ENCODE results near the gene NEAT1. TPM values are rescaled to one million over a fixed set of nuclear protein-coding genes. Genes with fewer than 3 reads are reported as not detected.

Gene NEAT1
- polyA plus RNA-seq, 1 donor = 1,329 TPM

DNA sequence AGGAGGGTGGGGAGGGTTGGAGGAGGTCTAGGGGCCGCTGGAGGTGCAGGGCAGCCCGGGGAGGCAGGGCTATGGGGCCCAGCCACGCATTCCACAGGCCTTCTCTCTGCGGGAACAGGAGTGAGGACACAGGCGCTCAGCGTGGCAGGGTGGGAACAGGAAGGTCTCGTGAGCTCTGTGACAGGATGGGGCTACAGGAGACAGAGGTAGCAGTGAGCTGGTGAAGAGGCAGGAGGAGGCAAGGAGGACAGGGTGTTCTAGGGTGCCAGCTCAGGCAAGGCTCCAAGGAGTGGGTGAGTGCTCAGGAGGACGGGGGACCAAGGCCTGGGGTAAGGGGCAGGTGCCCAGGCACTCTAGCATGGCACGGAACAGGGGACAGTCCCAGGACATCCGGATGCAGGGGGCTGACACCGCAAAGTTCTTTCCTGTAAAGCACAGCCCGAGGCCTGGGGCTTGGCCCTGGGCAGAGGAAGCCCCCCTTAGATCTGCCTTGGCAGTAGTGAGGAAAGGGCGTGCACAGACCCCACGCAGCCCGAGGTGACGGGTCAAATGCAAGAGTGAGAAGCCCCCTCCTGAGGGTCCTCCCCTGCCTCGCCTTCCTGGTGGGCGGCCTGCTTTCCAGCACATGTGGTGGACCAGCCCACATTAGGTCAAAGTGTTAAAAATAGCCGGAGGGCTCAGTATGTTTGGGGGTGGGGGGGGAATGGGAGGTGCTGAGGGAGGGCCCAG is 4.7 kb upstream of the NEAT1 start:
- H3K4me3 ChIP-seq (ENCODE audit: low read length) = no peak overlapping the region
- peak in 1 of 2 donors; percentile 60 for DNase-seq
- H3K36me3 ChIP-seq (ENCODE audit: control insufficient read depth, insufficient read depth, low read length) = peaks cover 7% of the 10 kb centered on the region
- H3K4me1 ChIP-seq (ENCODE audit: control insufficient read depth, insufficient read depth, low read length) = peaks cover 67% of the 10 kb centered on the region
- no peaks in the 10 kb centered on the region for H3K27me3 ChIP-seq (ENCODE audit: control insufficient read depth, insufficient read depth, low read length)
- H3K27ac ChIP-seq (ENCODE audit: low read length) = peak overlapping the region; percentile 100
- H3K9me3 ChIP-seq (ENCODE audit: control insufficient read depth, low read depth, low read length) = no peaks in the 10 kb centered on the region
- WGBS (ENCODE audit: insufficient coverage, low lambda C conversion rate) = no CpG with 5 or more reads among the region's 19 CpGs

GRCh38 chr11:65418431-65418680 is 4.2 kb upstream of the NEAT1 start:
- no peak for DNase-seq
- no CpG with 5 or more reads among the region's 4 CpGs for WGBS (ENCODE audit: insufficient coverage, low lambda C conversion rate)
- Histone ChIP-seq H3K4me3 (ENCODE audit: low read length) (no peak overlapping the region), H3K9me3 (ENCODE audit: control insufficient read depth, low read depth, low read length) (no peaks in the 10 kb centered on the region), H3K27me3 (ENCODE audit: control insufficient read depth, insufficient read depth, low read length) (no peaks in the 10 kb centered on the region), H3K36me3 (ENCODE audit: control insufficient read depth, insufficient read depth, low read length) (peaks cover 7% of the 10 kb centered on the region), H3K4me1 (ENCODE audit: control insufficient read depth, insufficient read depth, low read length) (peaks cover 67% of the 10 kb centered on the region), H3K27ac (ENCODE audit: low read length) (peak overlapping the region; percentile 100)

- Histone ChIP-seq H3K36me3 (ENCODE audit: control insufficient read depth, insufficient read depth, low read length) (peaks cover 2% of the 10 kb centered on the region), H3K9me3 (ENCODE audit: control insufficient read depth, low read depth, low read length) (no peaks in the 10 kb centered on the region), H3K4me1 (ENCODE audit: control insufficient read depth, insufficient read depth, low read length) (peaks cover 67% of the 10 kb centered on the region), H3K27ac (ENCODE audit: low read length) (peak overlapping the region; percentile 100), H3K4me3 (ENCODE audit: low read length) (peak overlapping the region; percentile 19), H3K27me3 (ENCODE audit: control insufficient read depth, insufficient read depth, low read length) (no peaks in the 10 kb centered on the region)
- no CpG with 5 or more reads among the region's 15 CpGs for WGBS (ENCODE audit: insufficient coverage, low lambda C conversion rate)
- peak; percentile 96 to 98 for DNase-seq
Observed at GRCh38 chr11:65418681-65419459, 3.7 kb upstream of the NEAT1 start.

DNA sequence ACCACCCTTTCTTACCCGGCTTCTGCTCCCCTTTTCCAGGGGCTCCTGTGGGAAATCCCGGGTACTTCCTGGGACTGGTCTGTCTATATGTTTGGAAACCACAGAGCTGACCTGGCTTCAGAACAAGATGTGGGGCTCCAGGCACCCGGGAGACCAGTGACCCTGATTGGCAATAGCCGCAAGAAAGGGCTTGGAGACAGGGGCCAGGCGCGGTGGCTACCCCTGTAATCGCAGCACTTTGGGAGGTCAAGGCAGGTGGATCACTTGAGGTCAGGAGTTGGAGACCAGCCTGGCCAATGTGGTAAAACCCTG is 3.2 kb upstream of the NEAT1 start:
- H3K36me3 ChIP-seq (ENCODE audit: control insufficient read depth, insufficient read depth, low read length) = no peaks in the 10 kb centered on the region
- H3K4me3 ChIP-seq (ENCODE audit: low read length) = peak overlapping the region; percentile 19
- H3K27ac ChIP-seq (ENCODE audit: low read length) = peak overlapping the region; percentile 100
- H3K27me3 ChIP-seq (ENCODE audit: control insufficient read depth, insufficient read depth, low read length) = no peaks in the 10 kb centered on the region
- no peaks in the 10 kb centered on the region for H3K9me3 ChIP-seq (ENCODE audit: control insufficient read depth, low read depth, low read length)
- no CpG with 5 or more reads among the region's 7 CpGs for WGBS (ENCODE audit: insufficient coverage, low lambda C conversion rate)
- peaks cover 67% of the 10 kb centered on the region for H3K4me1 ChIP-seq (ENCODE audit: control insufficient read depth, insufficient read depth, low read length)
- DNase-seq = no peak

GRCh38 chr11:65419772-65420481 is 2.7 kb upstream of the NEAT1 start:
- no peaks in the 10 kb centered on the region for H3K27me3 ChIP-seq (ENCODE audit: control insufficient read depth, insufficient read depth, low read length)
- H3K4me1 ChIP-seq (ENCODE audit: control insufficient read depth, insufficient read depth, low read length) = peaks cover 67% of the 10 kb centered on the region
- H3K36me3 ChIP-seq (ENCODE audit: control insufficient read depth, insufficient read depth, low read length) = no peaks in the 10 kb centered on the region
- no peak overlapping the region for H3K4me3 ChIP-seq (ENCODE audit: low read length)
- no peaks in the 10 kb centered on the region for H3K9me3 ChIP-seq (ENCODE audit: control insufficient read depth, low read depth, low read length)
- no CpG with 5 or more reads among the region's 6 CpGs for WGBS (ENCODE audit: insufficient coverage, low lambda C conversion rate)
- peak; percentile 90 to 95 for DNase-seq
- H3K27ac ChIP-seq (ENCODE audit: low read length) = peak overlapping the region; percentile 100

GRCh38 chr11:65420506-65420905 is 2.1 kb upstream of the NEAT1 start:
- no CpG with 5 or more reads among the region's 2 CpGs for WGBS (ENCODE audit: insufficient coverage, low lambda C conversion rate)
- no peak overlapping the region for H3K4me3 ChIP-seq (ENCODE audit: low read length)
- H3K27me3 ChIP-seq (ENCODE audit: control insufficient read depth, insufficient read depth, low read length) = no peaks in the 10 kb centered on the region
- H3K36me3 ChIP-seq (ENCODE audit: control insufficient read depth, insufficient read depth, low read length) = no peaks in the 10 kb centered on the region
- H3K9me3 ChIP-seq (ENCODE audit: control insufficient read depth, low read depth, low read length) = no peaks in the 10 kb centered on the region
- H3K4me1 ChIP-seq (ENCODE audit: control insufficient read depth, insufficient read depth, low read length) = peaks cover 62% of the 10 kb centered on the region
- DNase-seq = no peak
- peak overlapping the region; percentile 100 for H3K27ac ChIP-seq (ENCODE audit: low read length)

DNA sequence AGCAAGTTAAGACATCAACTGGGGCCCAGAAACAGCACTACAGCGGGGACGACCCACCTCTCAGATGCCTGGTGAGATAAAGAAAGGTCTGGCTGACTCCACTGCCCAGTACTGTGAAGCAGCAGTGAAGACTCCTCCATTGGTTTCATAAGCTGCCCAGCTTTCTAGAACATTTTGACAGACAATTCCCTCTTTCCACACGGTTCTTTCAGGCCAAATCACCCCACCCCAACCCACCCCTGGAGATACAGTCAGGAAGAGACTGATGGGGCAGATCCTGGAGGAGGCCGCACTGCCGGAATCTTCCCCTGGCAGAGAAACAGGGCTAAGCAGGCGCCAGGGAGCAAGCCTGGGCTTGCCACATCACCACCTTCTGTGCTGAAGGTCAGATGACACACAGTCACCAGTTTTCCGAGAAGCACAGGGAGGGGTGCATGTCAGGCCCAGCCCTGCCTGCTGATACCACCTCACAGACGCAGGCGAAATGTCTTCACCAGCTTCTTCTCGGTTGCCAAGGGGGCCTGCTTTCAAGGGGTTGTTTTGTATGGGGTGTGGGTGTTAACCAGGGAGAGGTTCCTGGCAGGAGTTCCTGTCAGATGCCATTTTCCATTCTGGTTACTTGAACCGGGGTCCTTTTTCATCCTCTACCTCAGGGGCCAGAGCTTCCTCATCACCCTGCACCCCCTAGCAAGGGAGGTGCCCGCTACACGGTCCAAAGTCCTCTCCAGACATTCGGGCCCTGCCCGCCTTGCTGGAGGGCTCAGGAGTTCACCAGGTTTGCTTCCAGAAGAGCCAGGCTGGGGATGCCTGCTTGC is 1.4 kb upstream of the NEAT1 start:
- Histone ChIP-seq H3K9me3 (ENCODE audit: control insufficient read depth, low read depth, low read length) (no peaks in the 10 kb centered on the region), H3K4me1 (ENCODE audit: control insufficient read depth, insufficient read depth, low read length) (peaks cover 56% of the 10 kb centered on the region), H3K4me3 (ENCODE audit: low read length) (peak overlapping the region; percentile 71), H3K27ac (ENCODE audit: low read length) (peak overlapping the region; percentile 100), H3K36me3 (ENCODE audit: control insufficient read depth, insufficient read depth, low read length) (no peaks in the 10 kb centered on the region), H3K27me3 (ENCODE audit: control insufficient read depth, insufficient read depth, low read length) (no peaks in the 10 kb centered on the region)
- WGBS (ENCODE audit: insufficient coverage, low lambda C conversion rate) = no CpG with 5 or more reads among the region's 15 CpGs
- DNase-seq = peak; percentile 97 to 98

DNA sequence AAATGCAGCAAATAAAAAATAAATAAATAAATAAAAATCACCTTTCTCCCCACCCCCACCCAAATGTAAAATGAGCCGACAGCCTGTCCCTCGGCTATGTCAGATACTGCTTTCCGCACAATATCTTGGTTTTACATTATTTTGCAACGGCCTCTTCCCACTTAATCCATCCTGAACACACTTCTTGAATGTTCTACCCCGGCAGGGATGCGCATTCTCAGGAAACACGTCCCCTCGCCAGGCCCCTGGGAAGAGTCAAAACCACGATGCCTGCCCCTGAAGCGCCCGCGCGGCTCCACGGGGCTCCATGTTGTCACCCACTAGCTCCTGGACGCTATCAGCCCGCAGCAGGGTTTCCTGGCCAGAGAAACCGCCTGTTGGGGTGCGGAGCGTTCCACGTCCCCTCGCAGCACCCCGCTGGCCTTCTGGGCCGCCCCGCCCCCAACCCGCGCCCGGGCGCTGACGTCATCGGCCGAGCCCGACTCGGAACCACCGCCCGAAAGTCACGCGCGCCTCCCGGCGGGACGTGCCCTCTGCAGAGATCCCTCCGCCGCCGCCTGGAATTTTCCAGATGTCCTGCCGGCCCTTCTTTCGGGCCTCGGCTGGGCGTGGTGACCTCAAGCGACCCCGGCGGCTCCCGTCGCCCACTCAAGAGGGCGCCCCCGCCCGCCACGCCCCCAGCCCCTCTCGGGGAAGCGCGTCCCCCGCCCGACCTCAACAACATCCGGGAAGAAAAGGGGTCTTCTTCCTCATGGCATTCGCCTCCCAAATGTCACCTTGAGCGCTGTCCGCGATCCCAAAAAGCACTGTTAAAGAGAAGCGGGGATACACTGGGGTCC is 585 bp upstream of the NEAT1 start:
- peaks cover 3% of the 10 kb centered on the region for H3K36me3 ChIP-seq (ENCODE audit: control insufficient read depth, insufficient read depth, low read length)
- no peaks in the 10 kb centered on the region for H3K9me3 ChIP-seq (ENCODE audit: control insufficient read depth, low read depth, low read length)
- H3K4me1 ChIP-seq (ENCODE audit: control insufficient read depth, insufficient read depth, low read length) = peaks cover 54% of the 10 kb centered on the region
- H3K27me3 ChIP-seq (ENCODE audit: control insufficient read depth, insufficient read depth, low read length) = no peaks in the 10 kb centered on the region
- H3K27ac ChIP-seq (ENCODE audit: low read length) = peak overlapping the region; percentile 100
- peak overlapping the region; percentile 74 for H3K4me3 ChIP-seq (ENCODE audit: low read length)
- no CpG with 5 or more reads among the region's 68 CpGs for WGBS (ENCODE audit: insufficient coverage, low lambda C conversion rate)
- peak; percentile 96 to 98 for DNase-seq

GRCh38 chr11:65423516-65424204 is 1.1 kb downstream of the NEAT1 start:
- Histone ChIP-seq H3K36me3 (ENCODE audit: control insufficient read depth, insufficient read depth, low read length) (peaks cover 6% of the 10 kb centered on the region), H3K9me3 (ENCODE audit: control insufficient read depth, low read depth, low read length) (no peaks in the 10 kb centered on the region), H3K4me3 (ENCODE audit: low read length) (peak overlapping the region; percentile 74), H3K27me3 (ENCODE audit: control insufficient read depth, insufficient read depth, low read length) (no peaks in the 10 kb centered on the region), H3K4me1 (ENCODE audit: control insufficient read depth, insufficient read depth, low read length) (peaks cover 40% of the 10 kb centered on the region), H3K27ac (ENCODE audit: low read length) (peak overlapping the region; percentile 100)
- DNase-seq = peak in 1 of 2 donors; percentile 41
- no CpG with 5 or more reads among the region's 19 CpGs for WGBS (ENCODE audit: insufficient coverage, low lambda C conversion rate)
